Measurements from ENCODE around the gene TBCD.

TBCD gene

DNA sequence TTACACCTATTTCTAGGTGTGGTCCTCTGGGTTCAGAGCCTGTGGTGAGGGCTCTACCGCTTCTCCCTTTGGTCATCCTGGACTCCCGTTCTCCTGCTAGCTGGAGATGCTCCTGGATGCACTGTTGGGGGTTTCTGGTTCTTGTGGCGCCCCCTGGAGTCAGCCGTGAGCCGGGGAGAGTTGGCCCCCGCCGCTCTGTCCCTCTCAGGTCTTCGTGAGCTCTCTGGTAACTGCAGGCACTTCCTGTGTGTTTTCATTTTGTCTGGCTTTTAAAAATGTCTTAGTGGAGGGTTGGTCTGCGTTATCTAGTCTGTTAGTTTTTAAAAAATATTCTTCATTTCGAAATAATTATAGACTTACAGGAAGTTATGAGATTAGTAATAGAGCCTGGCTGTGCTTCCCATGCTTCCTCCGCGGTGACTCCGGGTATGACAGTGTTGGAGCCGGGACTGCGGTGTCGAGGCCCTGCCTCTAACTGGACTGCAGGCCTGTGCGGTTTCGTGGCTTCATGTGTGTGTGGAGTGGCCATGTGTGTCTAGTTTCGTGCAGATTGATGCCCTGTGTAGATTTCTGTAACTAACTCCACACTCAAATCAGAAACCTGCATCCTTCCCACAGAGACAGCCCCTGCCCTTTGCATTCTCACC lies 166.0 kb downstream of the TBCD start:
- no peak for DNase-seq (ENCODE audit: low spot score)
- TF ChIP-seq, protein P1, sequence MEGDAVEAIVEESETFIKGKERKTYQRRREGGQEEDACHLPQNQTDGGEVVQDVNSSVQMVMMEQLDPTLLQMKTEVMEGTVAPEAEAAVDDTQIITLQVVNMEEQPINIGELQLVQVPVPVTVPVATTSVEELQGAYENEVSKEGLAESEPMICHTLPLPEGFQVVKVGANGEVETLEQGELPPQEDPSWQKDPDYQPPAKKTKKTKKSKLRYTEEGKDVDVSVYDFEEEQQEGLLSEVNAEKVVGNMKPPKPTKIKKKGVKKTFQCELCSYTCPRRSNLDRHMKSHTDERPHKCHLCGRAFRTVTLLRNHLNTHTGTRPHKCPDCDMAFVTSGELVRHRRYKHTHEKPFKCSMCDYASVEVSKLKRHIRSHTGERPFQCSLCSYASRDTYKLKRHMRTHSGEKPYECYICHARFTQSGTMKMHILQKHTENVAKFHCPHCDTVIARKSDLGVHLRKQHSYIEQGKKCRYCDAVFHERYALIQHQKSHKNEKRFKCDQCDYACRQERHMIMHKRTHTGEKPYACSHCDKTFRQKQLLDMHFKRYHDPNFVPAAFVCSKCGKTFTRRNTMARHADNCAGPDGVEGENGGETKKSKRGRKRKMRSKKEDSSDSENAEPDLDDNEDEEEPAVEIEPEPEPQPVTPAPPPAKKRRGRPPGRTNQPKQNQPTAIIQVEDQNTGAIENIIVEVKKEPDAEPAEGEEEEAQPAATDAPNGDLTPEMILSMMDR (IDR thresholded peaks at IDR 0.05; ENCODE audit: extremely low read depth, missing control alignments) = no peak

DNA sequence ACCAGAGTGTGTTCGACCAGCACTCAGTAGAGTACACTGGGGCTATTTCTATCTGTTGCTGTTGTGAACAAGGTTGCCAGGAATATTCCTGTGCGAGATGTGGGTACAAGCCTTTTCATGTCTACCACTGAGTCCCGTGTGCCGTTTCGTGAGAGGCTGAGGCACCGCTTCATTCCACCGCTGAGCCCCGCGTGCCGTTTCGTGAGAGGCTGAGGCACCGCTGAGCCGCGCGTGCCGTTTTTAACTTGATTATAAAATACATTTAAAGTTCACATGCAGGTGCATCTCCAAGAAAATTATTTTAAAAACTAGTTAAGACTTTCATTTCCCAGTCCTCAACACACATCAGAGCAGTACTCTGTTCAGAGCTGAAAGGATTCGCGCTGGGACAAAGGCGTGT lies 166.6 kb downstream of the TBCD start:
- DNase-seq (ENCODE audit: low spot score) = no peak
- TF ChIP-seq, protein P1 (IDR thresholded peaks at IDR 0.05; ENCODE audit: extremely low read depth, missing control alignments) = no peak

DNA sequence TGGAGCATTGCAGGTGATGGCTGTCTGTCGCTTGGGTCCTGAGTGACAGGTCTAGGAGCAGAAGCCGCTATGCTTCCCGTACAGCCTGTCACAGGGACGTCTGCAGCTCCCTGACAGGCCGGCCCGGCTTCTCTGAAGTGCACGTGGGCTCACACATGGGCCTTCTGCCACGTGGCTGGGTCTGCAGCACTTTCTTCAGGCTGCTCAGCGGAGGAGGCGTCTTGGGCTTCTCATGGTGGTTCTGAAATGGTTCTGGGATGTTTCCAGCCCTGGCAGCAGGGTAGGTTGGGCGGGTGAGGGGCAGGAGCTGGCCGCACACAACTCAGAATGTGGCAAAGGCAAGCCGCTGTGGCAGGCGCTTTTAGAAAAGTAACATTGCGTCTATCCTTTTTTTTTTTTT lies 168.3 kb downstream of the TBCD start:
- no peak for DNase-seq (ENCODE audit: low spot score)
- TF ChIP-seq, protein P1 (IDR thresholded peaks at IDR 0.05; ENCODE audit: extremely low read depth, missing control alignments) = no peak

DNA sequence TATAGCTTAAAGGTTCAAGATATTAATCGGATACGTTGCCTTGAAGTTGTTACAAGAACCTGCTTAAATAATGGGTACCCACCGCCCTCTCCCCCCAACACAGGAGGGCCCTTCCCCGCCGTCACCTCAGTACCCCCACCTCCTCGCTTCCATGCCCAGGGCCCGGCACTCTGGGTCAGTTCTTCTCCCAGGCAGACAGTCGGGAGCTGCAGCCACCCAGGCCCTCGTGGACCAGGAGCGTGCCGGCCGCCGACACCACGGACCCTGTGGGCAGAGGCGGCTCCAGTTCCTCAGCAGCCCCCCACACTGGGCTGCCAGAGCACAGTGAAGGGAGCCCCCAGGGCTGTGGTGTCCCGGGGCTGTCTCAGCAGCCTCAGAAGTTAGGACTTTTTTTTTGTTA lies 168.8 kb downstream of the TBCD start:
- TF ChIP-seq, protein P1 (IDR thresholded peaks at IDR 0.05; ENCODE audit: extremely low read depth, missing control alignments) = no peak
- DNase-seq (ENCODE audit: low spot score) = no peak

DNA sequence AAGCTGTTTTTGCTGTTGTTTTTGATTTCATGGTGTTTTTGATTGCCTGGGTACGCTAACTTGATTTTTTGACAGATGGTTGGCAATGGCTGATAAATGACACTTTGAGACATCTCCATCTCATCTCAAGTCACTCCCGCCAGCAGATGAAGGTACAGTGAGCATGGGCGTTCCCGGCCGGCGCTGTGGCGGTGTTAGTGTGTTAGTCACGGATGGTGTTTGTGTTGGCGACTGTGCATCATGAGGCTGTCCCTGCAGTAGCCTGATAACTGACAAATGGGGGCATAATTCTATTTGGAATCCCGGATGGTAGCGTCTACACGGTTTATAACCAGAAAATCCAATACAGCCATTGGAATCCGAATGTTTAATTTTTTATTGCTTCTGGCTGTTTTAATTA lies 169.6 kb downstream of the TBCD start:
- DNase-seq (ENCODE audit: low spot score) = no peak
- TF ChIP-seq, protein P1 (IDR thresholded peaks at IDR 0.05; ENCODE audit: extremely low read depth, missing control alignments) = no peak

DNA sequence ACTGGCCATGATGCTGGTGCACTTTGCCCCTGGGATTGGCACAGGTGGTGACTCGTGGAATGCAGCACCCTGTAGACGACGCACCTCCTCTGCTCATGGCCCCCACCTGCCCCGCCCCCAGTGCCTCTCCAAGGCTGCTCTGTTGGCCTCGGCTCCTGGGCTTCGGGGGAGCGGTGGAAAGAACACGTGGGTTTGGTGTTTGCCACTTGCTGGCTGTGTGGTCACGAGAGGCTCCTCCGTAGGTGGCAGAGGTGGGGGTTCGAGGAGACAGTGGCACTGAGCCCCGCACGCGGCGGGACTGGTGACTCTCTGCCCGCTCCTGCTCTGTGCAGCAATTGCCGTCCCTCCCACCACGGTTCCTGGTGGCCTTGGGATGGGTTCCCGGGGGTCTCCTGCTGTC lies 170.8 kb downstream of the TBCD start:
- TF ChIP-seq, protein P1 (IDR thresholded peaks at IDR 0.05; ENCODE audit: extremely low read depth, missing control alignments) = no peak
- DNase-seq (ENCODE audit: low spot score) = no peak

DNA sequence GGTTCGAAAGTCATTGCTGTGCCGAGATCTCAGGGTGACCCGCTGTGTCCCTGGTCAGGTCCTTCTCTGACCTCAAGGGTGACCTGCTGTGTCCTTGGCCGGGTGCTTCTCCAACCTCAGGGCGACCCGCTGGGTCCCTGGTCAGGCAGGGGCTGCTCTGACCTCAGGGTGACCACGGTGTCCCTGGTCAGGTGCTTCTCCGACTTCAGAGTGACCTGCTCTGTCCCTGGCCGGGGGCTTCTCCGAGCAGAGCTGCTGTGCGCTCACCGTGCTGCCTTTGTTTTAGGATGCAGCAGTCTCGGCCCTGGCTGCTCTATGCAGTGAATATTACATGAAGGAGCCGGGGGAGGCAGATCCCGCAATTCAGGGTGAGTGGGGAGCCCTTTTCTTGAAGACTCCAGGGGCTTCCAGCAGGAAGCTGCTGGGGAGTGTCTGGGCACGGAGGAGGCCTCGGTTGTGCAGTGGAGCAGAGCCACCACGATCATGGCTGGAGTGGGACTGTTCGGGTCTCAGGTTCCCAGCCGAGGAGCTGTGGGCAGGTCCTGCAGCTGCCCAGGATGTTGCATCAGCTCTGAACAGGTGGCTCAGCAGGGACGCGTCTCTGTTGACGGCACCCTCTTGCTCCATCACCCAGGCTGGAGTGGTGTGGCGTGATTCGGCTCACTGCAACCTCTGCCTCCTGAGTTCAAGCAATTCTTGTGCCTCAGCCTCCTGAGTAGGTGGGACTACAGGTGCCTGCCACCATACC lies 171.7 kb downstream of the TBCD start:
- TF ChIP-seq, protein P1 (IDR thresholded peaks at IDR 0.05; ENCODE audit: extremely low read depth, missing control alignments) = no peak
- no peak for DNase-seq (ENCODE audit: low spot score)
